ENCODE data around the gene GLIS1. TPM values are rescaled to one million over a fixed set of nuclear protein-coding genes. Genes with fewer than 3 reads are reported as not detected.

The GLIS1 gene
- total and polyA plus RNA-seq, 2 donors (not counting 3 experiments of a cell fraction or from before 2014, with no cell fraction given), result not detected

DNA sequence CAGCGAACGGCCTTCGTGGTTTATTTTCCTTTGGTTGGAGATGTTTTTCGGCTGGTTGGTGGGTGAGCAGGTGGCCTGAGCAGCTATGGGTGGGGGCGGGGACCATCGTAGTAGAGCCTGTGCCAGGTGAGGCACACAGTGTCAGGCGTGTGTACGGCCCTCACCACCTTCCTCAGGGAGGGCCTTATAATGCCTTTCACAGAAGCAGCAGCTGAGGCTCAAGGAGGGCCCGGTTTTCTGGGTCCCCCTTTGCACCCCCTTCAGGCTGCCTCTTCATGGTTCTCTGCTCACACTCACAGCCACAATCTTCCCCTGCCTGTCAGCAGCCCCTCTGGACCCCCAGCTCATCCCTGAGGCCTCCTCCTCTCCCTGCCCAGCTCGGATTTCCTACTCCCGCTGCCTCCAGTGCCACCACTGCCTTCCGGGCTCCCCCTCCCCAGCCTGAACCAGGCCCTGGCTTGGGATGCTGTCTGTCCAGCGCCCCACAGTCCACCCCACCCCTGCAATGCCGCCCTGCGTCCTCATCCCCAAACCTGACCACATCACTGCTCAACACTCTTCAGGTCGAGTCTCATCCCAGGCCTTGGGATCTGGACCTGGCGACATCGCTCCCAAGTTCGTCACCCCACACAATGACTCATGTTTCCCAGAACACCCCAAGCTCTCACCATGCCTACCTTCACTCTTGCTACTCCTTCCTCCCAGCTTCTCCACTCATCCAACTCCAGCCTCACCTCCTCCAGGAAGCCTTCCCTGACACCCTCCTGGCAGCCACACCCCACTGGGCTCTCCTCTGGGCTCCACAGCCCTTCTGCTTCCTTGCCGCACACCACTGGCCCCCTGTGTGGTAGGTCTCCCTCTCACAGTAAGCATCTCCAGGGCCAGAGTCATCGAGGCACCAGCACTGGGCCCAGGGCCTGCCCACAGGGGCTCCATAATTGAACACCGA, 225.9 kb downstream of the GLIS1 start:
- no peak overlapping the region for H3K4me2 ChIP-seq (ENCODE audit: insufficient read depth, low read length)

More for the DNA sequence above, 225.9 kb downstream of the GLIS1 start:
- no peak overlapping the region for H3K27ac ChIP-seq (ENCODE audit: insufficient read depth, low read depth, low read length)
- H3K9me1 ChIP-seq (replicated peaks; ENCODE audit: control insufficient read depth, extremely low read depth, insufficient read depth, low read length), result no peaks in the 10 kb centered on the region
- no peak overlapping the region for H3K9ac ChIP-seq (replicated peaks; ENCODE audit: extremely low read depth, insufficient read depth, low read length)
- H3K4me3 ChIP-seq (replicated peaks in 1 of 3; ENCODE audit: insufficient read depth in 1 of 3, low read depth in 1 of 3, low read length in 3 of 3), result no peak overlapping the region
- no peaks in the 10 kb centered on the region for H3K9me3 ChIP-seq (replicated peaks; ENCODE audit: control insufficient read depth, insufficient read depth, low read length)
- no peaks in the 10 kb centered on the region for H4K20me1 ChIP-seq (replicated peaks; ENCODE audit: control insufficient read depth, extremely low read depth, insufficient read depth, low read length)
- ChIA-PET POLR2A (no interaction called here), CTCF (no interaction called here)
- intact Hi-C loops (cut with micrococcal nuclease) (no loop called here), dilution Hi-C loops (cut with MboI; ENCODE audit: extremely low pct_ligation_motif_present, low sequenced_read_pairs) (no loop called here)
- H3K4me1 ChIP-seq (ENCODE audit: control insufficient read depth, extremely low read depth, insufficient read depth, low read length), result no peaks in the 10 kb centered on the region
- H2AFZ ChIP-seq (ENCODE audit: low read depth, low read length), result no peak overlapping the region
- no peaks in the 10 kb centered on the region for H3K79me2 ChIP-seq (ENCODE audit: control insufficient read depth, insufficient read depth, low read length)
- H3K36me3 ChIP-seq (ENCODE audit: control insufficient read depth in 2 of 2, extremely low read depth in 1 of 2, insufficient read depth in 2 of 2, low read length in 2 of 2), result no peaks in the 10 kb centered on the region
- no peak for DNase-seq (ENCODE audit: low read depth, low spot score)
- no peaks in the 10 kb centered on the region for H3K27me3 ChIP-seq (ENCODE audit: control insufficient read depth in 2 of 2, insufficient read depth in 2 of 2, low read length in 2 of 2)
- BruUV-seq (replicated peaks), result no TSS peak
- no peak for FAIRE-seq
- TF ChIP-seq FOS (IDR thresholded peaks at IDR 0.05; ENCODE audit: borderline replicate concordance, insufficient read depth, low read length), result no peak
- no peak for TF ChIP-seq EZH2 (IDR thresholded peaks at IDR 0.05; ENCODE audit: borderline replicate concordance, low read depth, low read length, severe bottlenecking)
- TF ChIP-seq POLR2AphosphoS5 (IDR thresholded peaks at IDR 0.05; ENCODE audit: insufficient read depth, low read depth, low read length), result no peak
- TF ChIP-seq, protein P1, sequence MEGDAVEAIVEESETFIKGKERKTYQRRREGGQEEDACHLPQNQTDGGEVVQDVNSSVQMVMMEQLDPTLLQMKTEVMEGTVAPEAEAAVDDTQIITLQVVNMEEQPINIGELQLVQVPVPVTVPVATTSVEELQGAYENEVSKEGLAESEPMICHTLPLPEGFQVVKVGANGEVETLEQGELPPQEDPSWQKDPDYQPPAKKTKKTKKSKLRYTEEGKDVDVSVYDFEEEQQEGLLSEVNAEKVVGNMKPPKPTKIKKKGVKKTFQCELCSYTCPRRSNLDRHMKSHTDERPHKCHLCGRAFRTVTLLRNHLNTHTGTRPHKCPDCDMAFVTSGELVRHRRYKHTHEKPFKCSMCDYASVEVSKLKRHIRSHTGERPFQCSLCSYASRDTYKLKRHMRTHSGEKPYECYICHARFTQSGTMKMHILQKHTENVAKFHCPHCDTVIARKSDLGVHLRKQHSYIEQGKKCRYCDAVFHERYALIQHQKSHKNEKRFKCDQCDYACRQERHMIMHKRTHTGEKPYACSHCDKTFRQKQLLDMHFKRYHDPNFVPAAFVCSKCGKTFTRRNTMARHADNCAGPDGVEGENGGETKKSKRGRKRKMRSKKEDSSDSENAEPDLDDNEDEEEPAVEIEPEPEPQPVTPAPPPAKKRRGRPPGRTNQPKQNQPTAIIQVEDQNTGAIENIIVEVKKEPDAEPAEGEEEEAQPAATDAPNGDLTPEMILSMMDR (IDR thresholded peaks at IDR 0.05; ENCODE audit: extremely low read depth in 1 of 2, insufficient read depth in 1 of 2, low read depth in 1 of 2, low read length in 2 of 2), result no peak
- no peak for TF ChIP-seq JUN (IDR thresholded peaks at IDR 0.05; ENCODE audit: borderline replicate concordance, insufficient read depth, insufficient read length, low read depth)
- no peak for TF ChIP-seq POLR2A (IDR thresholded peaks at IDR 0.05; ENCODE audit: low read depth, low read length)
- no peak for TF ChIP-seq MAX (IDR thresholded peaks at IDR 0.05; ENCODE audit: insufficient read depth, insufficient read length)
- TF ChIP-seq GATA2 (IDR thresholded peaks at IDR 0.05; ENCODE audit: insufficient read depth, insufficient read length, low read depth, low read length), result no peak
- no peak for TF ChIP-seq MYC (IDR thresholded peaks at IDR 0.05; ENCODE audit: low read depth, low read length)
